NCI-H2029 treated with DMSO at 0.1 percent for 48 hours (cell line): ENCODE data around the gene PPP2R5B.

Experiments
- DNase-seq: peaks from one replicate; lab custom pipeline; 2025; lab: John Stamatoyannopoulos, UW

Gene PPP2R5B

GRCh38 chr11:64930340-64930739 lies 5.9 kb downstream of the PPP2R5B start:
- no peak for DNase-seq

GRCh38 chr11:64931290-64931689 lies 6.8 kb downstream of the PPP2R5B start:
- DNase-seq = no peak

DNA sequence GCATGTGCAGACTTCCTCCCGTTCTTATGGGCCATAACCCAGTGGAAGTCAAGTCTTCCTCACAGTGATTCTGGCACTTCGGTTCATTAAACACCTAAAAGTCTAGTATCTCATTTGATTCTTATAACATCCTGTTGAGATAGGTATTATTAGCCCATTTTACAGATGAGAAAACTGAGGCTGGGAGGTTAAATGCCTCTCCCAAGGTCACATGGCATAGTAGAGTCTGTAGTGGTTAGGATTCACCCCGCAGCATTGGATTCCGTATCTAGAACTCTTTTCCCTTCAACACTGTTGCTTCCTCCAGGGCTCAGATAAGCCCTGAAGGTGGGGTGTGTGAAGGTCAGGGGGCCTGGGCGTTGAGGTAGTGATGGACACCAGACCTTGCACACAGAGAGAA lies 7.8 kb downstream of the PPP2R5B start:
- no peak for DNase-seq

- DNase-seq = no peak
These were observed 8.9 kb downstream of the PPP2R5B start for GRCh38 chr11:64933213-64933934.

DNA sequence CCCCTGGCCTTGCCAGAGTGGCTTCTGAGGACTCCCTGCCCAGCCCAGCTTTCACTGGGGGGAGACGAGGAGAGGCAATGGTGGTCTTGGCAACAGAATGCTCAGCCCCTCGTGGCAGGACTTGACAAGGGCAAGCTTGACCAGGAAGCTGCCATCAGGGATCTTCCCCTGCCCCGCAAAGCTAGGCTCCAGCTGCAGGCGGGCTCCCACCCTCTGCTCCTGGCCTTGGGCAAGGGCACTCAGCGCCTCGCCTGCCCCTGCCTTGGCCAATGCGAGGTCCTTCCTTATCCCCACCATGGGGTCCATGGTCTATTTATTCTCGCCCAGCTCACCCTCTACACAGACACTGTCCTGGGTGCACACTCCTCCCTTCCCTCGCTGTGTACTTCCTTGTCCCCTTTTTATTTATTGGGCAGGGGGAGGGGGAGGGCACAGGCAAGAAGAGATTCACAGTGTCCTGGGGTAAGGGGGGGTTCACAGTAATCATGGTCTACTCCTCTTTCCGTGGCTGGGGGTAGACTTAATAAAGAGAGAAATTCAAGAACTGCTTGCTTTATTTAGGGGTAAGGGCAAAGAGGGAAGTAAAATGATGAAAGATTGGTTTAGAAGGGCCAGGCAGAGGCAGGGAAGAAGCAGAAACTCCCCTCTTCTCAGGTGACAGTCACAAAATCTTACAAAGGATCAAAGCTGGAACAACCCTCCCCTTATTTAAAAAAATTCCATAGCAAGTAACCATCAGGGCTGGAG lies 9.6 kb downstream of the PPP2R5B start:
- DNase-seq = no peak

- no peak for DNase-seq
These were observed 10.3 kb downstream of the PPP2R5B start for GRCh38 chr11:64934682-64935358.

DNA sequence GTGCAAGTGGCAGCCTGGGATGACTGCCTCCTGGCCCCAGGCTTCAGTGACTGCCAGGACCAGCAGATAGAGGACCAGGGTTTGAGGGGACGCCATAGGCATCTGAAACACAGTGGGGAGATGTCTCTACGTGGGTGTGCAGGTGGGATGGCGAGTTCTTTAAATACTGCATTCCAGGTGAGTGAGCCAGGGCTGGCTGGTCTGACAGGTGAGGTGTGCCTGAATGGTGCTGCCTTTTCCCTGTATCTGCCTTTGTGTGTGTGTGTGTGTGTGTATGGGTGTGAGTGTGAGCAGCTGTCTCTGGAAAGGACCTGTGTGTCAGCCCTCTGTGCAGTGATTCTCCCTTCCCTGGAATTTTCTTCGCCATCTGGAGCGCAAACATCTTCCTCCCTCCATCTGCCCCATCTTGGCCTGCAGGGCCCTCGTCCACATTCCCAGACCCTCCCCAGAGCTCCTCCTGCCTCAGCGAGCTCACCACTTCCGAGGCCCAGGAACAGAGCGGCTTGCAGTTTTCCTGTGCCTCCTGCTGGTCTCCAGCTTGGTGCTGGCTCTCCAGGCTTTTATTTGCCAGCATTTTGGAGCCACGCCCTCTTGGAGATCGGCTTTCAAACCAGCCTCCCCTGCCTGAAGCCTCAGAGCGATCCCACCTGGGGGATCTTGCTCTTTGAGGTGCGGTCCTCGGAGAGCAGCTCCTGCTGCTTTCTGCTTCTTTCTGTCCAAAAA lies 11.0 kb downstream of the PPP2R5B start, which contains the start of gene GPHA2:
Gene GPHA2 (minus strand): TSS at position 535 of the 723 bp plus-strand sequence. CDS start 433 bp downstream, at position 102.
- no peak for DNase-seq

DNA sequence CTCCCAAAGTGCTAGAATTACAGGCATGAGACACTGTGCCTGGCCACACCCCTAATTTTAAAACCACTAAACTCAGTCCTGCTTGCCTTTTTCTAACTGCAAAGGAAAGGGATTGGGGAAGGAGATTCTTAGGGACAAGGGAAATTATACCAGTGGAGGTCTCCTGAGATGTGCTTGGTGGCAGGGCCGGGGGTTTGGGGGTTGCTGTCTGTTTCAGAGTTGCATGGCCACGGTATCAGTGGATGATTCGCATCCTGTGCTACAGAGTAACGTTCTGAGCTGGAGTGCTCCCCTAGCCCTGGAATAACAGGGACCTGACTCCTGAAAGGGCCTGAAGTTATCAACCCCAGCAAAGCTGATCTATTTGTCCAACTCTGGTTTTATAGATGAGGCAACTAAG lies 12.1 kb downstream of the PPP2R5B start:
- DNase-seq = no peak

DNA sequence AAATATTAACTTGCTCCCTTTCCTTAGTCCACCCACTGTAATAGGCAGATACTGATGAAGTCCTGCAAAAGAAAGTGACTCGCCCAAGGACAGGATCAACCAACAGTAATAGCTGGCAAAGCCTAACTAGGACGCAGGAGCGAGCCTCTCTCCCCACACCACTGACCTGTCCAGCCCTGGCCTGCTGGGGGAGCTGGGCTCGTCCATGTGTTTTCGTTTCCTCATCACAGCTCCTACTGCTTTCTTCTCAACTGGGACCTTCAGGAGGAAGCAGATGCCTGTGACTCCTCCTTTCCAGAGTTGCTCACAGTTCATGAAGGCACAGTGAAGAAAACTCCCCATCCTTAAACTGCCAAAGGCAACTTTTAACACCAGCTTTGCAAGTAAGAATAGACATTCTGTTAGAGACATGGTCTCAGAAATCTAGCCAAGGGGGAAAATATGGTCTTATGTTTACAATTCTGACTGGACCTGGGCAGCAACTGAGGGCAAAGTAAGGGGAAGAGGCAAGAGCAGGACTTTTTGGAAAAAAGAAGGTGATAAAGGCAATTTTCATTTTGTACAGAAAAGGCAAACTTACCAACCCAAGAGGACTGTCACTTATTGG lies 22.8 kb downstream of the PPP2R5B start:
- DNase-seq = no peak

- DNase-seq = no peak
These were observed 27.0 kb downstream of the PPP2R5B start for GRCh38 chr11:64951529-64951928.

DNA sequence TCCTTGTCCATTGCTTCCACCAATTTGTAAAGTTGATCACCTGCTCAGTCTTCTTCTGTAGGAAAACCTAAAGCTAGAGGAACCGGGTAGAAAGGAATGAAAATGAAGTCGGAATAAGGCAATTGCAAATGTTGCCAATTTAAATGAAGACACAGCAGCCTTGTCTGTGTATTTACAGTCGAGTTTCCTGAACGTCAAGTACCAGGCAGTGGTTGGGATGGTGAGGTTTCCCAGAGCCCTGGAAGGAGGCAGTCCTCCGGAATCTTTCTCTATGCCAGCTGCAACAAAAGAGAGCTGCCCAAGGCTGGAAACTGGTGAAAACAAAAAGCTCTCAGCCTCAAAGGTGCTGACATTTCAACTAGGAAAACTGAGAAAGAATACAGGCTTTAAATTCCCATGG lies 29.7 kb downstream of the PPP2R5B start:
- DNase-seq = no peak

GRCh38 chr11:64959498-64959897 lies 35.0 kb downstream of the PPP2R5B start:
- no peak for DNase-seq

DNA sequence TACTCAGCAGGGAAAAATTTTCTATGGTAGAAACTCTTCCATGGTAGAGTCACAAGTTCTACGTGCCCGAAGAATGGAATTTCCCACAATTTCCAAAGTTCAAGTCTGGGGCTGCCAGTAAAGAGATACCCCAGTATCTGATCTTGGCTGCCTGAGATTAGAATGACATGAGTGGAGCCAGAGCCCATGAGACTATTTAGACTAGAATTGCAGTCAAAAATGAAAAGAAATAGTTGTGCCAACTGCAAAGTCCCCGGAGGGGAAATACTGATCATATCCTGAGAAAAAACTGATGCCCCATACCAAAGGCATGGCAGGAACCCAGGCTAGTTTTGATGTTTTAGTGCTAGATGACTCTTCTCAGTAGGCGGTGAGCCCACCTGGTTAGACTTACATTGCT lies 36.2 kb downstream of the PPP2R5B start:
- no peak for DNase-seq

DNA sequence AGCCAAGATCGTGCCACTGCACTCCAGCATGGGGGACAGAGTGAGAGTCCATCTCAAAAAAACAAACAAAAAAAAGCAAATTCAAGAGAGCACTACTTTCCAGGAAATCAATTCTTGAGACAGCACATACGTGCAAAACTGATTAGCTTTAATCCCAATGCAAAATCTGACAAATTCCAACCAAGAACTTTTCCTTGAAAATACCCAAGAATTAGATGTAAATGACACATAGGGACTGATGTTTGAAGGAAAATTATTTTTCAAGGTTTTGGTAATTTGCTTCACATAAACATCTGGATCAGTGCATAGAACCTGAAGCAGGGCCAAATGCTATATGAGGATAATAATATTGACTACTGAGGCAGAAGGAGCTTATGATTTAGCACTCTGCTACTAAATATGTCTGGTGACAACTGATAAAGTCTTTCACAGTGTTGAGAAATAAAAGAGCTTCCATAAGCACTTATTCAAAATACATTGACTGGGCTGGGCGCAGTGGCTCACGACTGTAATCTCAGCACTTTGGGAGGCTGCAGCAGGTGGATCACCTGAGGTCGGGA lies 38.7 kb downstream of the PPP2R5B start:
- DNase-seq = no peak

DNA sequence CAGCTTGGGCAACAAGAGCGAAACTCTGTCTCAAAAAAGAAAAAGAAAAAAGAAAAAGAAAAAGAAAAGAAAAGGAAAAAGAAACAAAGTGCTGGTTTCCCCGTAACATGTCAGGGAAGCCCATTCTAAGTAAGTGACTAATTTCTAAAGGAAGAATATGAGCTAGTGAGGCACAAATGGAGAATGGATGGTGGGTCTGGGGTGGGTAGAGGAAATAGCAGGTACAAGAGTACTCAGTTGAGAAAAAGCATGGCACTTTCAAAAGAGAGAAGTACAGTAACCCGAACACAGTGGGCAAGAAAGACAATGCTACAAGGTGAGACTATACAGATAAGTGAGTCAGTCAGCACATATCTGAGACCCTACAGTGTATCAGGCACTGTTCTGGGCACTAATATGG lies 42.9 kb downstream of the PPP2R5B start:
- no peak for DNase-seq

DNA sequence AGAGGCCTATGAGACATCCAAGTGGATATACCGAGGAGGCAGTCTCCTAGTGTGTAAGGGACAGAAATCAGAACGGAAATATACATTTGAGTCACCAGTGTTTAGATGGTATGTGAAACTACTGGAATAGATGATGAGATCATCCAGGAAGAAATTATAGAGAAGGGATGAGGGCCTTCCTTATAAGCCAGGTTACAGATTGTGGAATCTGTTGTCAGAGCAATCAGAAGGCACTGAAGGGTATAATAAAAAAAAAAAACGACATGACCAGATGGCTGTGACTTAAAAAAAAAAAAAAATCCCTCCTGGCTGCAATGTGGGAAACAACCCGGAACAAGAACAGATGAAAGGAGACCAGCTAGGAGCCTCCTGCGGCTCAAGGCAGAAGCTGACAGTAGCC lies 44.7 kb downstream of the PPP2R5B start:
- DNase-seq = no peak

GRCh38 chr11:64970731-64971151 lies 46.3 kb downstream of the PPP2R5B start:
- no peak for DNase-seq

DNA sequence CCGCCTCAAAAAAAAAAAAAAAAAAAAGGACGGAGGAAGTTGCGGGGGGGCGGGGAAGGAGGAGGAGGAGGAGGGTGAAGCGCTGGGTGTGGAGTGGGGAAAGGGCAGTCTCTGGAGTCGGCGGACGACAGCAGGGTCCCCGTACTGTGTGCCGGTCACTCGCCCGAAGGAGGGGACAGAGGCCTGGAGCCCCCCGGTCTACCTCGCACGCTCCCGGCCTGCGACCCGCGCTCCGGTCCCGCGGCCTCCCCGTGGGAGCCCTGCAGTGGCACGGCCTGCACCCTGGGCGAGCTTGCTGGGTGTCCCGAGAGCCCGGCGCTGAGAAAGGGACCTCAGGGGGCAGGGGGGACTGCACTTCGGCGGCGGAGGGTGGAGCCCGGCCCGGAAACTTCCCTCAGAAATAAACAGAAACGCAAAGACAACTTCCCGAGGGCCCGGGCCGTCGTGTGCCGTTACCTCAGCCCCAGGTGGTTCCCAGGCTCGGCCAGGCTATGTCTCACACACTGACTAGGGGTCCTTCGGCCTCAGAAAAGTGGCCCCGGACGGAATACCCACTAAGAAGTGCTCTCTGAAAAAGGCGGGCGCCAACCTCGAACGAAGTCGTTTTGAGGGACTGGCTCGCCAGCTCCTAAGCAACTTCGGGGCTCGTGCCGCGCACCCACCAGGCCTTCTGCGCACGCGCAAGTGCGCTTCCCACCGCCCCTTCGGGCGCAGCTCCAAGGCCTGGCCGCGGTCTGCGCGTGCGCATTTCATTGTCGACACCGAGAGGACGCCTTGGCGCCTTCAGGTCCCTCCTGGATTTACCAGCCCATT lies 47.1 kb downstream of the PPP2R5B start, which contains the start of gene MAJIN:
Gene MAJIN (minus strand): TSS at position 688 of the 813 bp plus-strand sequence. CDS start 12,703 bp downstream, outside the sequence.
- DNase-seq = peak; percentile 23

- DNase-seq = no peak
These were observed 49.6 kb downstream of the PPP2R5B start for GRCh38 chr11:64974124-64974523.

GRCh38 chr11:64976651-64977050 lies 52.2 kb downstream of the PPP2R5B start:
- no peak for DNase-seq
